GM21786 (cell line): Measurements from ENCODE around the gene SAMD11.

Experiments
- ATAC-seq: cut with Tn5 transposase; IDR thresholded peaks from one replicate; pipeline ENCODE4 v1.9.1; 2021; ENCODE audit not compliant: unreplicated experiment

Gene SAMD11

GRCh38 chr1:931380-932172 lies 7.9 kb downstream of the SAMD11 start:
- ATAC-seq: no peak

- no peak for ATAC-seq
Observed at GRCh38 chr1:932173-932510, 8.4 kb downstream of the SAMD11 start.

GRCh38 chr1:932776-933602 lies 9.3 kb downstream of the SAMD11 start:
- no peak for ATAC-seq

- no peak for ATAC-seq
Observed at GRCh38 chr1:933603-933940, 9.8 kb downstream of the SAMD11 start.

- ATAC-seq: no peak
Observed at GRCh38 chr1:934991-935750, 11.4 kb downstream of the SAMD11 start.

- no peak for ATAC-seq
Observed at GRCh38 chr1:935751-936231, 12.1 kb downstream of the SAMD11 start.

GRCh38 chr1:936348-937264 lies 12.9 kb downstream of the SAMD11 start:
- ATAC-seq: no peak

GRCh38 chr1:937521-937920 lies 13.8 kb downstream of the SAMD11 start:
- ATAC-seq: no peak

GRCh38 chr1:938088-938683 lies 14.5 kb downstream of the SAMD11 start:
- ATAC-seq: no peak

GRCh38 chr1:938711-939489 lies 15.2 kb downstream of the SAMD11 start:
- no peak for ATAC-seq

GRCh38 chr1:939511-940106 lies 15.9 kb downstream of the SAMD11 start:
- no peak for ATAC-seq

- ATAC-seq: no peak
Observed at GRCh38 chr1:940107-941014, 16.6 kb downstream of the SAMD11 start.

GRCh38 chr1:941015-941587 lies 17.4 kb downstream of the SAMD11 start:
- ATAC-seq: no peak

- ATAC-seq: no peak
Observed at GRCh38 chr1:941588-942383, 18.1 kb downstream of the SAMD11 start.

GRCh38 chr1:942411-942821 lies 18.7 kb downstream of the SAMD11 start:
- no peak for ATAC-seq

GRCh38 chr1:942864-943533 lies 19.3 kb downstream of the SAMD11 start:
- no peak for ATAC-seq
